HG03159 (cell line): ENCODE results near the gene LHFPL4.

Experiments used
- ATAC-seq: cut with Tn5 transposase; IDR thresholded peaks from one replicate; pipeline ENCODE4 v1.9.1; 2021; ENCODE audit warnings: mild to moderate bottlenecking, moderate library complexity; ENCODE audit not compliant: unreplicated experiment

Gene LHFPL4

GRCh38 chr3:9476935-9477334, 76.7 kb downstream of the LHFPL4 start:
- no peak for ATAC-seq

GRCh38 chr3:9474482-9474881, 79.1 kb downstream of the LHFPL4 start:
- ATAC-seq = no peak

DNA sequence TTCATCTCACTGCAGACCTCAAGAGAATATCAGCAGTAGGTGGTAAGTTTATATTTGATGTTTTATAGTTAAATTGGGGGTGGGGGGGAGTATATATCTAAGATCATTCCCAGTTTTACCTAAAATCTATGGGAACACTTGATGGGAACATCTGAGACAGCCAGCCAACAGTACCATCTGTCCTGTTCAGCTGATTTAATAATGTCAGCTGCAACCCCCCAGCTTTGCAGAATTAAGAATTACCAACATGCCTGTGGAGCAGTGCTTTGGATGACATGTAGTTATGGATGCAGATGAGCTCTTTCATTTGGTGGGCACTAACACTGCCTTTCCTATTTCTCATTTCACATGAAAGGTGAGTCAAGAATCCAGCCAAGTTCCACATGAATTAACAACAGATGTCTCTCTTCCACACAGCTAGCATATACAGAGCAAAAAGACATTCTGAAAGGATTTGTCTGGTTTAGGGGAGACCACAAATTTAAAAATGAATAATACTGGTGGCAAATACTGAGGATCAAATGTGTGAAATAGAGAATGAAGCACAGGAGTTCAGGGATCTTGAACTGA, 80.0 kb downstream of the LHFPL4 start:
- ATAC-seq = no peak

GRCh38 chr3:9469986-9470385, 83.6 kb downstream of the LHFPL4 start:
- ATAC-seq = no peak

DNA sequence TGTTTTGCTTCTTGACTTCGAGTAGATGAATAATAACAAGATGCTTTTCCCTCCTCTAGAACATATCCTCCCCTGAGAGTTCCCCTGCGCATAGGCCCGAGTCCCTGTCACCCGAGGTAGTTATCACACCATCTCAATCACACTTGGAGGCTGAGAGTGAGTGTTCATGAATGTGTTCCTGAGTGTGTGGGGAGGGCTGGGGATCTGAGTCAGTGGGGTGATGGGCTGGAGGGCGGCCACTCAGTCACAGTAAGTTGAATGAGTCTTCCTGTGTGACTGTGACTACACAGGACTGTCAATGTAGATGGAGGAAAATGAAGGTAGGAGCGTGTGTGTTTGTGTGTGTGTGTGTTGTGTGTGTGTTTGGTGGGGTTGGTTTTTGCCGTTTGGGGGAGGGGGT, 85.2 kb downstream of the LHFPL4 start:
- no peak for ATAC-seq

- no peak for ATAC-seq
These were observed 86.2 kb downstream of the LHFPL4 start for GRCh38 chr3:9467451-9467850.

DNA sequence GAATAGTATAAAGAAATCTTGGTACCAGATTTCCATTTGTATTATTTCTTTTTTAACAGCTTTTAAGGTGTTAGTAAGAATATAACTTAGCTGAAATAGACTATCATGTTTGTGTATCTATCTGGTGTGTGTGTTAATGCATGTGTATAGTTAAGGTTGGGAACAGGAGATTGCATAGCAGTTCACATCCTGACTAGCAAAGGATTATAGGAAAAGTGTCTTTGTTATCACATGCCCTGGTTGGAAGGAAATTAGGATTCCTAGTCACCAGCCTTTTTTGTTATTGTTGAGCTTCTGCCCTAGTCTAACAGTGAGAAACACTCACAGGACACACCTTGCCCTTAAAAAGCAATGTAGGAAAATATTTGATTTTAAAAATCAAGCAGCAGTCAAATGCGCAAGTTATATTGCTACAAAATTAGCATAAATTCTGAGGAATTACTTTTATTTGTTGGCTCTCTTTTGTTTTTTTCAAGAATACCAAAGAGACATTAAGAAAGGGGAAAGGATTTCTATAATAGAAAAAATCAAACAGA, 98.0 kb downstream of the LHFPL4 start:
- ATAC-seq = no peak

DNA sequence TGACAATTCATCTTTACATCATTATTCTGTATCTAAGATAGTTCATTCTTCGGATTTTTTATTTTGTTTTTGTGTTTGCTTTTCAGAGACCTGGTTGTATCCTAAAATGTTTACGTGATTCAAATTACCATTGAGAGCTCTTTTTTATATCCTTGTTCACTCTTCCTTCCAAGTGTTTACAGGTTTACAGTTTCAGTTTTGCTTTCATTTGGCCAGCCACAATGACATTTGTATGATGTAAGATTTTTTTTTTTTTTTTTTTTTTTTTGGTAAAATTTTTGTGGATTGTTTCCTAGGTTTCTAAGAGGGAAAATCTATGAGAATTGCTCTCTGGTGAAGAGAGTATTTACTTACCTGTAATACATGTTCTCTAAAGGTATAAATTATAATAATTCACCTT, 101.2 kb downstream of the LHFPL4 start:
- ATAC-seq = no peak

DNA sequence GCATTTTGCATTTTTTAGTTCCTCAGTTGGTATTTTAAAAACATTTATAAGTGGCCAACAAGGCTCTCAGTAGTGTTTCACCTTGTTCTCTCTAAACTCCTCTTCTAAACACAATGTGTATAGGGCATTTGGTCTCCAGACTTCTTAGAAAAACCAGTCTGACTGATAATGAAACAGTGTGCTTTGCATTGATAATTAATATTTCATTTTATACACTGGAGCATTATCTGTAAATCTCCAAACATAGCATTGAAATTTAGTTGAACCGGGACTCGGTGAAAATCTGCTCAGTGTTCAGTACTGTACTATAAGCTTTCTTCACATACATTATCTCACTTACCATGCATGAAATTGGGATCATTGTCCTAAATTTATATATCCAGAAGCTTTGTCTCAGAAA, 102.6 kb downstream of the LHFPL4 start:
- ATAC-seq = no peak

GRCh38 chr3:9450126-9450525, 103.5 kb downstream of the LHFPL4 start:
- ATAC-seq = no peak

GRCh38 chr3:9448643-9449042, 105.0 kb downstream of the LHFPL4 start:
- no peak for ATAC-seq
